ENCODE data around the gene FAM9B. TPM values are rescaled to one million over a fixed set of nuclear protein-coding genes. Genes with fewer than 3 reads are reported as not detected.

FAM9B gene
- polyA plus RNA-seq, 1 donor (not counting 4 experiments of a cell fraction or from before 2014, with no cell fraction given), result not detected

DNA sequence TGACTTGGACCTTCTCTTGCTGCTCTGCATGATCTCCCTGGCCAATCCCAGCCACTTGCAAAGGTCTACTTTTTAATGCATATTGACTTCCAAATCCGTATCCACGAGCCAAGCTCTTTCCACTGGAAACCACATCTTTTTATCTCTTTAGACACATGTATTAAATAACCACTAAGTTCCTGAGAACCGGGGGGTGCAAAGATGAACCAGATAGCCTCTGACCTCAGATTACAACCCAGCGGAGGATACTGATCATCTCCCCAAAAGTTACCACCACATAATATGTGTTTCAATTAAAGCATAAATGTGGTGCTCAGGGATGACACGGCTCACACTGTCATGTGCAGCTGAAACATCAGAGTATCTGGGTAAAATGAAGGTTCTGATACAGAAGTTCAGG lies 40.4 kb upstream of the FAM9B start:
- Histone ChIP-seq H3K4me2 (ENCODE audit: control insufficient read depth, extremely low read depth, insufficient read depth, low read depth, low read length) (no peak overlapping the region), H3K9me1 (ENCODE audit: control insufficient read depth, extremely low read depth, insufficient read depth, low read length) (no peaks in the 10 kb centered on the region), H3K9me3 (ENCODE audit: control insufficient read depth, low read depth, low read length) (no peaks in the 10 kb centered on the region), H3K79me2 (ENCODE audit: control insufficient read depth, insufficient read depth, low read length) (no peaks in the 10 kb centered on the region), H3K27me3 (ENCODE audit: control insufficient read depth, extremely low read depth, insufficient read depth, low read length) (no peaks in the 10 kb centered on the region), H3K36me3 (ENCODE audit: control insufficient read depth in 2 of 2, extremely low read depth in 1 of 2, insufficient read depth in 2 of 2, low read length in 2 of 2) (no peaks in the 10 kb centered on the region), H2AFZ (ENCODE audit: control insufficient read depth, low read length) (no peak overlapping the region), H3K27ac (ENCODE audit: control insufficient read depth, insufficient read depth, low read length) (no peak overlapping the region), H3K9ac (ENCODE audit: control insufficient read depth, extremely low read depth, insufficient read depth, low read length) (no peak overlapping the region), H3K4me3 (ENCODE audit: control insufficient read depth in 2 of 3, extremely low read depth in 1 of 3, insufficient read depth in 2 of 3, low read depth in 1 of 3, low read length in 3 of 3) (no peak overlapping the region), H4K20me1 (ENCODE audit: control insufficient read depth, extremely low read depth, insufficient read depth, low read length) (no peaks in the 10 kb centered on the region), H3K4me1 (ENCODE audit: control insufficient read depth, extremely low read depth, insufficient read depth, low read length) (no peaks in the 10 kb centered on the region)
- dilution Hi-C loops (cut with MboI; ENCODE audit: extremely low pct_ligation_motif_present, low sequenced_read_pairs), result no loop called here
- DNase-seq (ENCODE audit: low read depth, low spot score) (no peak), FAIRE-seq (no peak)
- TF ChIP-seq, protein P1, sequence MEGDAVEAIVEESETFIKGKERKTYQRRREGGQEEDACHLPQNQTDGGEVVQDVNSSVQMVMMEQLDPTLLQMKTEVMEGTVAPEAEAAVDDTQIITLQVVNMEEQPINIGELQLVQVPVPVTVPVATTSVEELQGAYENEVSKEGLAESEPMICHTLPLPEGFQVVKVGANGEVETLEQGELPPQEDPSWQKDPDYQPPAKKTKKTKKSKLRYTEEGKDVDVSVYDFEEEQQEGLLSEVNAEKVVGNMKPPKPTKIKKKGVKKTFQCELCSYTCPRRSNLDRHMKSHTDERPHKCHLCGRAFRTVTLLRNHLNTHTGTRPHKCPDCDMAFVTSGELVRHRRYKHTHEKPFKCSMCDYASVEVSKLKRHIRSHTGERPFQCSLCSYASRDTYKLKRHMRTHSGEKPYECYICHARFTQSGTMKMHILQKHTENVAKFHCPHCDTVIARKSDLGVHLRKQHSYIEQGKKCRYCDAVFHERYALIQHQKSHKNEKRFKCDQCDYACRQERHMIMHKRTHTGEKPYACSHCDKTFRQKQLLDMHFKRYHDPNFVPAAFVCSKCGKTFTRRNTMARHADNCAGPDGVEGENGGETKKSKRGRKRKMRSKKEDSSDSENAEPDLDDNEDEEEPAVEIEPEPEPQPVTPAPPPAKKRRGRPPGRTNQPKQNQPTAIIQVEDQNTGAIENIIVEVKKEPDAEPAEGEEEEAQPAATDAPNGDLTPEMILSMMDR (optimal IDR thresholded peaks at IDR 0.05 in 1 of 3, IDR thresholded peaks at IDR 0.05 in 1 of 3, conservative IDR thresholded peaks at IDR 0.05 in 1 of 3; ENCODE audit: extremely low read depth in 1 of 3, insufficient read depth in 2 of 3, low read length in 3 of 3), result no peak
- TF ChIP-seq EZH2 (IDR thresholded peaks at IDR 0.05; ENCODE audit: low read length), result no peak

DNA sequence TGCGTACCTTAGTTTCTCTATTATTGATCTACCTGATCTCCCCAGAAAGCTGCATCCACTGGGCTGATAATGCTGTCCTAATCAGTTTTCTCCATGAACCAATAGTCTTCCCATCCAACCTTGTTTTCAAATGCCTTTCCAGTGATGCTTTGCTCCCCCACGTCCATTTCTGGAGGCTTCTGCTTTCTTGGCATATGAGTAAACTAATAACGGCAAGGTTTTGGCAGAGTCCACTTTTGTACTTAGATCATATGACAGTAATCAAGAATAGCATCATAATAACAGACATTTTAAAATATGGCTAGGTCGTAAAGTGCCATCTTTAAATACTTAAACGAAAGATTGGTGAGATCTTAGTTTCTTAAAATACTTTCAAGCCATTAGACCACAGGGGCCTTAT lies 38.4 kb upstream of the FAM9B start:
- no peaks in the 10 kb centered on the region for H4K20me1 ChIP-seq (ENCODE audit: control insufficient read depth, extremely low read depth, insufficient read depth, low read length)
- no peak for TF ChIP-seq EZH2 (IDR thresholded peaks at IDR 0.05; ENCODE audit: low read length)
- TF ChIP-seq, protein P1 (optimal IDR thresholded peaks at IDR 0.05 in 1 of 3, IDR thresholded peaks at IDR 0.05 in 1 of 3, conservative IDR thresholded peaks at IDR 0.05 in 1 of 3; ENCODE audit: extremely low read depth in 1 of 3, insufficient read depth in 2 of 3, low read length in 3 of 3), result no peak
- H3K36me3 ChIP-seq (ENCODE audit: control insufficient read depth in 2 of 2, extremely low read depth in 1 of 2, insufficient read depth in 2 of 2, low read length in 2 of 2), result no peaks in the 10 kb centered on the region
- no peak overlapping the region for H3K9ac ChIP-seq (ENCODE audit: control insufficient read depth, extremely low read depth, insufficient read depth, low read length)
- no peak for DNase-seq (ENCODE audit: low read depth, low spot score)
- no peaks in the 10 kb centered on the region for H3K9me1 ChIP-seq (ENCODE audit: control insufficient read depth, extremely low read depth, insufficient read depth, low read length)
- H3K27me3 ChIP-seq (ENCODE audit: control insufficient read depth, extremely low read depth, insufficient read depth, low read length), result no peaks in the 10 kb centered on the region
- FAIRE-seq, result no peak
- no peaks in the 10 kb centered on the region for H3K9me3 ChIP-seq (ENCODE audit: control insufficient read depth, low read depth, low read length)
- H3K4me1 ChIP-seq (ENCODE audit: control insufficient read depth, extremely low read depth, insufficient read depth, low read length), result no peaks in the 10 kb centered on the region
- dilution Hi-C loops (cut with MboI; ENCODE audit: extremely low pct_ligation_motif_present, low sequenced_read_pairs), result no loop called here
- H3K79me2 ChIP-seq (ENCODE audit: control insufficient read depth, insufficient read depth, low read length), result no peaks in the 10 kb centered on the region
- H2AFZ ChIP-seq (ENCODE audit: control insufficient read depth, low read length), result no peak overlapping the region
- H3K27ac ChIP-seq (ENCODE audit: control insufficient read depth, insufficient read depth, low read length), result no peak overlapping the region
- H3K4me2 ChIP-seq (ENCODE audit: control insufficient read depth, extremely low read depth, insufficient read depth, low read depth, low read length), result no peak overlapping the region
- no peak overlapping the region for H3K4me3 ChIP-seq (ENCODE audit: control insufficient read depth in 2 of 3, extremely low read depth in 1 of 3, insufficient read depth in 2 of 3, low read depth in 1 of 3, low read length in 3 of 3)

All from keratinocyte (primary cell).